AG20443 (cell line): ENCODE results near the gene MUC5AC.
"Not testable (repeated sequence)": the region's sequence is repeated elsewhere in the genome, so short reads cannot be mapped to it uniquely, and the experiment has no call there.

Experiments used
- DNase-seq: peaks from one replicate; pipeline ENCODE4 v3.0.0; 2012; ENCODE audit warnings: low spot score, mixed read lengths

Gene MUC5AC

DNA sequence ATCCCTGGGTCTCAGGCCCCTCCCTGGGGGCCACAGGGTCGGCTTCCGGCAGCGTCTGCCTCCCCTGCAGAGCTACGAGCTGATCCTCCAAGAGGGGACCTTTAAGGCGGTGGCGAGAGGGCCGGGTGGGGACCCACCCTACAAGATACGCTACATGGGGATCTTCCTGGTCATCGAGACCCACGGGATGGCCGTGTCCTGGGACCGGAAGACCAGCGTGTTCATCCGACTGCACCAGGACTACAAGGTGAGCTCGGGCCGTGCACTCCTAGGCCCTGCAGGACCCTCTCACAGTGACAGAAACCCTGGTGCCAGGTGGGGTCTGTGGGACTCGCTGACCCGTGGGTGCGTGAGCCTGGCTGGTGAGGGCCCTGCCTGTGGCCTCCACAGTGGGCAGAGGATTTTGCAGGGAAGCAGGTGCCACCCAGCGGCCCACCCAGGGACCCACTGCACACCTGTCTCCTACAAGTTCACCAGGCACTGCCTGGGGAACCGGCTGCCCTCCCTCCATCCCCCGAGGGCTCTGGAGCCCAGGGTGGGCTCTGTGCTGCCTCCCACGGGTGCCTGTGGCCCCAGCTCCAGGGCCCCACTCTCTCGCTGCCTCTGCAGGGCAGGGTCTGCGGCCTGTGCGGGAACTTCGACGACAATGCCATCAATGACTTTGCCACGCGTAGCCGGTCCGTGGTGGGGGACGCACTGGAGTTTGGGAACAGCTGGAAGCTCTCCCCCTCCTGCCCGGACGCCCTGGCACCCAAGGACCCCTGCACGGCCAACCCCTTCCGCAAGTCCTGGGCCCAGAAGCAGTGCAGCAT, 78.8 kb downstream of the MUC5AC start:
- DNase-seq, result no peak

DNA sequence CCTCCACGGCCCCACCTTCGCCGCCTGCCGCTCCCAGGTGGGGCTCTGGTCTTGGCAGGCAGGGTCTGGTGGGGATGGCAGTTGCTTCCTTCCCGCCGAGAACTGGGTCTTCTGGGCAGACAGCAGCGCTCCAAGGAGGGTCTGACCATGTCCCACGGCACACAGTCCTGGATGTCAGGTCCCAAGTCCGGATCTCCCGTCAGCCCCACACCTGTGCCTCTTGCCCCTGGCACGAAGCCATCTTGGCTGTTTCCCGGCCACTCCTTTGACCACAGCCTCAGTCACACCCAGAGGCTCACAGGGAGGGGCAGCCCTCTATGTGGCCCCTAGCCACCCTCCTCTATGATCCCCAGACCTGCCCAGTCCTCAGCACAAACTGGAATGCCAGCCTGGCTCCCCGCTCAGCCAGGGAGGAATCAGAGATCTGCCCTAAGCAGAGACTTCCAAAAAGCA, 79.4 kb downstream of the MUC5AC start:
- DNase-seq, result no peak

DNA sequence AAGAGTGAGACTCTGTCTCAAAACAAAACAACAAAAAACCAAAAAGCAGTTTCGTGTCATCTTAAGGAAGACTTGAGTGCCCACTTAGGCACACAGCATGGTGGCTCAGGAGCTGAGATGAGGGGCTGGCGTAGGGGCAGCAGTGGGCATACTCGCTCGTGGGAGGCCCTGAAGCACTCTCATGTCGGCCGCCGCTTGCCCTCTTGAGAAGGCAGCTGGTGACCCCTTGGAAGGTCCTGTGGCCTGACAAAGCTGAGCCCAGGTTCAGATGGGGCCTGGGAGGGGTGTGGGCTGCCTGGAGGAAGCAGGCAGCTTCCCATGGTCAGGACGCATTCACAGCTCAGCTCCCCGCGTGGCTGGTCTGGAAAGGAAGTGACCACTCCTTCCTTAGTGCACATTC, 80.1 kb downstream of the MUC5AC start:
- DNase-seq, result no peak

DNA sequence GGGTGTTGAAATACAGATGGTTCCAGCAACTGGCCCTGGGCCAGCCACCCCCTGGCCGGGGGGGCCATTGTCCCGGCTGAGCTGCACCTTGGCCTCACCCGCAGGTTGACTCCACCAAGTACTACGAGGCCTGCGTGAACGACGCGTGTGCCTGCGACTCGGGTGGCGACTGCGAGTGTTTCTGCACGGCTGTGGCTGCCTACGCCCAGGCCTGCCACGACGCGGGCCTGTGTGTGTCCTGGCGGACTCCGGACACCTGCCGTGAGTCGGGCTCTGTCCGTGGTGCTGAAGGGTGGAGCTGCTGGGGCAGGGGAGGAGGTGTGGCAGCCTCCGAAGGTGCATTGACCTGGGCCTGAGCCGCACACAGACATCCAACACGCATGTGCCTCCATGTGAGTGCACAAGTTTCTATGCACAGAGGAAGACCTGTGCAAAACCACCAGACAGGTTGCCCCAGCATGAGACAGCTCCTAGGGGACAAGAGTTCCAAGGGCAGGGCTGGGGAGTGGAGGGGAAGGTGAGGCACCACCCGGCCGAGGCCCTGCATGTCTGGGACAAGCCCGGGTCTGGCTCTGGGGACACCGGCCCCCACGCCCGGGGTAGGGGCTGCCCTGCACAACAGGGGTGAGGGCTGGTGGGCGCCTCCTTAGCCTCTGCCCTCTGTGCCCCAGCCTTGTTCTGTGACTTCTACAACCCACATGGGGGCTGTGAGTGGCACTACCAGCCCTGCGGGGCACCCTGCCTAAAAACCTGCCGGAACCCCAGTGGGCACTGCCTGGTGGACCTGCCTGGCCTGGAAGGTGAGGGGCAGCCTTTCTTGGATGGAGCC, 81.2 kb downstream of the MUC5AC start:
- DNase-seq, result no peak

DNA sequence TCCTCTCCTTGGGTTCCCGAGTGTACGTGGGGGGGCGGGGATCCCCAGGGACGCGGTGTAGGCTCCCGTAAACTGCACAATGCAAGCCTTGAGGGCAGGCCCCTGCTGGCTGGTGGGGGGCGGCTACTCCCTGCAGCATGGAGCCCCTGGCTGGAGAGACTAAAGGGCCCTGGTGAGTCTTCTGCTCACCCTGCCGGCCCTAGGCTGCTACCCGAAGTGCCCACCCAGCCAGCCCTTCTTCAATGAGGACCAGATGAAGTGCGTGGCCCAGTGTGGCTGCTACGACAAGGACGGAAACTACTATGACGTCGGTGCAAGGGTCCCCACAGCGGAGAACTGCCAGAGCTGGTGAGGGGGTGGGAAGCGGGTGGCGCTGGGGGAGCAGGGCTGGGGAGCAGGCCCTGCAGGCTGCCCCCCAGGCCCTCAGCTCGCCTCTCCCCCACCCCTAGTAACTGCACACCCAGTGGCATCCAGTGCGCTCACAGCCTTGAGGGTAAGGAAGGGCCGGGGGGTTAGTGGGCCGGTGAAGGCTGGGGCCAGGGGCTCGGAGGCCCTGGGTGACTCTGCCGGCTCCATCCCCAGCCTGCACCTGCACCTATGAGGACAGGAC, 81.9 kb downstream of the MUC5AC start:
- DNase-seq, result no peak

DNA sequence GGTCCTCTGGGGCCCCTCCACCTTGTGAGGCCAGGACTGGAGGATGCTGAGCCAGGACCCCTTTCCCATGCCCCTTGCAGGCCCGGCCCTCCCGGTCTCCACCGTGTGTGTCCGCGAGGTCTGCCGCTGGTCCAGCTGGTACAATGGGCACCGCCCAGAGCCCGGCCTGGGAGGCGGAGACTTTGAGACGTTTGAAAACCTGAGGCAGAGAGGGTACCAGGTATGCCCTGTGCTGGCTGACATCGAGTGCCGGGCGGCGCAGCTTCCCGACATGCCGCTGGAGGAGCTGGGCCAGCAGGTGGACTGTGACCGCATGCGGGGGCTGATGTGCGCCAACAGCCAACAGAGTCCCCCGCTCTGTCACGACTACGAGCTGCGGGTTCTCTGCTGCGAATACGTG, 83.0 kb downstream of the MUC5AC start:
- no peak for DNase-seq

DNA sequence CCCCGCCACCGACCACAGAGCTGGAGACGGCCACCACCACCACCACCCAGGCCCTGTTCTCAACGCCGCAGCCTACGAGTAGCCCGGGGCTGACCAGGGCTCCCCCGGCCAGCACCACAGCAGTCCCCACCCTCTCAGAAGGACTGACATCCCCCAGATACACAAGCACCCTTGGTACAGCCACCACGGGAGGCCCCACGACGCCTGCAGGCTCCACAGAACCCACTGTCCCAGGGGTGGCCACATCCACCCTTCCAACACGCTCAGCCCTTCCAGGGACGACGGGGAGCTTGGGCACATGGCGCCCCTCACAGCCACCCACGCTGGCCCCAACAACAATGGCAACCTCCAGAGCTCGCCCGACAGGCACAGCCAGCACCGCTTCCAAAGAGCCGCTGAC, 84.0 kb downstream of the MUC5AC start:
- DNase-seq, result no peak

DNA sequence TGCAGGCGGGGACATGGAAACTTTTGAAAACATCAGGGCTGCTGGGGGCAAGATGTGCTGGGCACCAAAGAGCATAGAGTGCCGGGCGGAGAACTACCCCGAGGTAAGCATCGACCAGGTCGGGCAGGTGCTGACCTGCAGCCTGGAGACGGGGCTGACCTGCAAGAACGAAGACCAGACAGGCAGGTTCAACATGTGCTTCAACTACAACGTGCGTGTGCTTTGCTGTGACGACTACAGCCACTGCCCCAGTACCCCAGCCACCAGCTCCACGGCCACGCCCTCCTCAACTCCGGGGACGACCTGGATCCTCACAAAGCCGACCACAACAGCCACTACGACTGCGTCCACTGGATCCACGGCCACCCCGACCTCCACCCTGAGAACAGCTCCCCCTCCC, 84.5 kb downstream of the MUC5AC start:
- DNase-seq, result no peak

DNA sequence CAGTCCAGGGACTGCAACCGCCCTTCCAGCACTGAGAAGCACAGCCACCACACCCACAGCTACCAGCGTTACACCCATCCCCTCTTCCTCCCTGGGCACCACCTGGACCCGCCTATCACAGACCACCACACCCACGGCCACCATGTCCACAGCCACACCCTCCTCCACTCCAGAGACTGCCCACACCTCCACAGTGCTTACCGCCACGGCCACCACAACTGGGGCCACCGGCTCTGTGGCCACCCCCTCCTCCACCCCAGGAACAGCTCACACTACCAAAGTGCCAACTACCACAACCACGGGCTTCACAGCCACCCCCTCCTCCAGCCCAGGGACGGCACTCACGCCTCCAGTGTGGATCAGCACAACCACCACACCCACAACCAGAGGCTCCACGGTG, 85.0 kb downstream of the MUC5AC start:
- DNase-seq, result not testable (repeated sequence)

DNA sequence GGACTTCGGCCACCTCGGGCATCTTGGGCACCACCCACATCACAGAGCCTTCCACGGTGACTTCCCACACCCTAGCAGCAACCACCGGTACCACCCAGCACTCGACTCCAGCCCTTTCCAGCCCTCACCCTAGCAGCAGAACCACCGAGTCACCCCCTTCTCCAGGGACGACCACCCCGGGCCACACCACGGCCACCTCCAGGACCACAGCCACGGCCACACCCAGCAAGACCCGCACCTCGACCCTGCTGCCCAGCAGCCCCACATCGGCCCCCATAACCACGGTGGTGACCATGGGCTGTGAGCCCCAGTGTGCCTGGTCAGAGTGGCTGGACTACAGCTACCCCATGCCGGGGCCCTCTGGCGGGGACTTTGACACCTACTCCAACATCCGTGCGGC, 85.8 kb downstream of the MUC5AC start:
- DNase-seq, result not testable (repeated sequence)

DNA sequence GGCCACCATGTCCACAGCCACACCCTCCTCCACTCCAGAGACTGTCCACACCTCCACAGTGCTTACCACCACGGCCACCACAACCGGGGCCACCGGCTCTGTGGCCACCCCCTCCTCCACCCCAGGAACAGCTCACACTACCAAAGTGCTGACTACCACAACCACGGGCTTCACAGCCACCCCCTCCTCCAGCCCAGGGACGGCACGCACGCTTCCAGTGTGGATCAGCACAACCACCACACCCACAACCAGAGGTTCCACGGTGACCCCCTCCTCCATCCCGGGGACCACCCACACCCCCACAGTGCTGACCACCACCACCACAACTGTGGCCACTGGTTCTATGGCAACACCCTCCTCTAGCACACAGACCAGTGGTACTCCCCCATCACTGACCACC, 86.8 kb downstream of the MUC5AC start:
- not testable (repeated sequence) for DNase-seq

DNA sequence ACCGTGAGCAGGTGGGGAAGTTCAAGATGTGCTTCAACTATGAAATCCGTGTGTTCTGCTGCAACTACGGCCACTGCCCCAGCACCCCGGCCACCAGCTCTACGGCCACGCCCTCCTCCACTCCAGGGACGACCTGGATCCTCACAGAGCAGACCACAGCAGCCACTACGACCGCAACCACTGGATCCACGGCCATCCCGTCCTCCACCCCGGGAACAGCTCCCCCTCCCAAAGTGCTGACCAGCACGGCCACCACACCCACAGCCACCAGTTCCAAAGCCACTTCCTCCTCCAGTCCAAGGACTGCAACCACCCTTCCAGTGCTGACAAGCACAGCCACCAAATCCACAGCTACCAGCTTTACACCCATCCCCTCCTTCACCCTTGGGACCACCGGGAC, 88.0 kb downstream of the MUC5AC start:
- not testable (repeated sequence) for DNase-seq

DNA sequence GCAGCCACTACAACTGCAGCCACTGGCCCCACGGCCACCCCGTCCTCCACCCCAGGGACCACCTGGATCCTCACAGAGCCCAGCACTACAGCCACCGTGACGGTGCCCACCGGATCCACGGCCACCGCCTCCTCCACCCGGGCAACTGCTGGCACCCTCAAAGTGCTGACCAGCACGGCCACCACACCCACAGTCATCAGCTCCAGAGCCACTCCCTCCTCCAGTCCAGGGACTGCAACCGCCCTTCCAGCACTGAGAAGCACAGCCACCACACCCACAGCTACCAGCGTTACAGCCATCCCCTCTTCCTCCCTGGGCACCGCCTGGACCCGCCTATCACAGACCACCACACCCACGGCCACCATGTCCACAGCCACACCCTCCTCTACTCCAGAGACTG, 88.5 kb downstream of the MUC5AC start:
- DNase-seq, result not testable (repeated sequence)

DNA sequence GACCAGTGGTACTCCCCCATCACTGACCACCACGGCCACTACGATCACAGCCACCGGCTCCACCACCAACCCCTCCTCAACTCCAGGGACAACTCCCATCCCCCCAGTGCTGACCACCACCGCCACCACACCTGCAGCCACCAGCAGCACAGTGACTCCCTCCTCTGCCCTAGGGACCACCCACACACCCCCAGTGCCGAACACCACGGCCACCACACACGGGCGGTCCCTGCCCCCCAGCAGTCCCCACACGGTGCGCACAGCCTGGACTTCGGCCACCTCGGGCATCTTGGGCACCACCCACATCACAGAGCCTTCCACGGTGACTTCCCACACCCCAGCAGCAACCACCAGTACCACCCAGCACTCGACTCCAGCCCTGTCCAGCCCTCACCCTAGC, 89.3 kb downstream of the MUC5AC start:
- not testable (repeated sequence) for DNase-seq

DNA sequence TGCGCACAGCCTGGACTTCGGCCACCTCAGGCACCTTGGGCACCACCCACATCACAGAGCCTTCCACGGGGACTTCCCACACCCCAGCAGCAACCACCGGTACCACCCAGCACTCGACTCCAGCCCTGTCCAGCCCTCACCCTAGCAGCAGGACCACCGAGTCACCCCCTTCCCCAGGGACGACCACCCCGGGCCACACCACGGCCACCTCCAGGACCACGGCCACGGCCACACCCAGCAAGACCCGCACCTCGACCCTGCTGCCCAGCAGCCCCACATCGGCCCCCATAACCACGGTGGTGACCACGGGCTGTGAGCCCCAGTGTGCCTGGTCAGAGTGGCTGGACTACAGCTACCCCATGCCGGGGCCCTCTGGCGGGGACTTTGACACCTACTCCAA, 91.2 kb downstream of the MUC5AC start:
- DNase-seq, result not testable (repeated sequence)

DNA sequence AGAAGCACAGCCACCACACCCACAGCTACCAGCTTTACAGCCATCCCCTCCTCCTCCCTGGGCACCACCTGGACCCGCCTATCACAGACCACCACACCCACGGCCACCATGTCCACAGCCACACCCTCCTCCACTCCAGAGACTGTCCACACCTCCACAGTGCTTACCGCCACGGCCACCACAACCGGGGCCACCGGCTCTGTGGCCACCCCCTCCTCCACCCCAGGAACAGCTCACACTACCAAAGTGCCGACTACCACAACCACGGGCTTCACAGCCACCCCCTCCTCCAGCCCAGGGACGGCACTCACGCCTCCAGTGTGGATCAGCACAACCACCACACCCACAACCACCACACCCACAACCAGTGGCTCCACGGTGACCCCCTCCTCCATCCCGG, 92.7 kb downstream of the MUC5AC start:
- not testable (repeated sequence) for DNase-seq
